SK-N-SH treated with all-trans-retinoic acid at 6 μM for 48 hours (cell line): Measurements from ENCODE around the gene ISOC2.

ENCODE experiments used
- ARNTL ChIP-seq: fragments of 450-650 bp; formaldehyde crosslinking; IDR thresholded peaks from 2 replicates; pipeline ENCODE4 v1.5.0; 2020; ENCODE audit warnings: low read depth, mild to moderate bottlenecking, moderate library complexity, borderline replicate concordance
- ESRRG ChIP-seq: fragments of 250-450 bp; sonication (Bioruptor Pico); IDR thresholded peaks from 2 replicates; pipeline ENCODE4 v1.6.1; 2021; ENCODE audit warnings: mild to moderate bottlenecking
- GLIS3 ChIP-seq: fragments of 250-450 bp; sonication (Bioruptor Pico); IDR thresholded peaks from 2 replicates; pipeline ENCODE4 v1.5.0; 2020; ENCODE audit warnings: mild to moderate bottlenecking, moderate library complexity
- PATZ1 ChIP-seq: fragments of 250-450 bp; sonication (Bioruptor Pico); IDR thresholded peaks from 2 replicates; pipeline ENCODE4 v1.8.0; 2020; ENCODE audit warnings: mild to moderate bottlenecking, moderate library complexity, borderline replicate concordance
- PPARA ChIP-seq: fragments of 250-450 bp; sonication (Bioruptor Pico); IDR thresholded peaks from 2 replicates; pipeline ENCODE4 v1.5.0; 2020; ENCODE audit warnings: mild to moderate bottlenecking, borderline replicate concordance
- RARB ChIP-seq: fragments of 250-450 bp; sonication (Bioruptor Pico); IDR thresholded peaks from 2 replicates; pipeline ENCODE4 v1.8.0; 2021; ENCODE audit warnings: mild to moderate bottlenecking, moderate library complexity
- TOX ChIP-seq: fragments of 250-450 bp; sonication (Bioruptor Pico); IDR thresholded peaks from 2 replicates; pipeline ENCODE4 v1.8.0; 2021; ENCODE audit warnings: mild to moderate bottlenecking, moderate library complexity, borderline replicate concordance
- ZFP30 ChIP-seq: fragments of 450-650 bp; formaldehyde crosslinking; IDR thresholded peaks from 2 replicates; pipeline ENCODE4 v1.5.0; 2022; ENCODE audit warnings: mild to moderate bottlenecking, moderate library complexity
- ZNF8 ChIP-seq: fragments of 450-650 bp; formaldehyde crosslinking; IDR thresholded peaks from 2 replicates; pipeline ENCODE4 v1.5.0; 2020; ENCODE audit warnings: mild to moderate bottlenecking, moderate library complexity

GRCh38 chr19:55432241-55432959 is 29.0 kb downstream of the ISOC2 start:
- TF ChIP-seq PATZ1 (CRISPR knock-in tag), result no peak
- TF ChIP-seq GLIS3, result no peak
- no peak for TF ChIP-seq ESRRG (CRISPR knock-in tag)
- no peak for TF ChIP-seq RARB (CRISPR knock-in tag)
- no peak for TF ChIP-seq ZFP30
- no peak for TF ChIP-seq ZNF8 (CRISPR knock-in tag)
- TF ChIP-seq PPARA (CRISPR knock-in tag), result no peak
- TF ChIP-seq TOX, result no peak
- no peak for TF ChIP-seq ARNTL
